ENCODE data around the gene SIGMAR1.

DNA sequence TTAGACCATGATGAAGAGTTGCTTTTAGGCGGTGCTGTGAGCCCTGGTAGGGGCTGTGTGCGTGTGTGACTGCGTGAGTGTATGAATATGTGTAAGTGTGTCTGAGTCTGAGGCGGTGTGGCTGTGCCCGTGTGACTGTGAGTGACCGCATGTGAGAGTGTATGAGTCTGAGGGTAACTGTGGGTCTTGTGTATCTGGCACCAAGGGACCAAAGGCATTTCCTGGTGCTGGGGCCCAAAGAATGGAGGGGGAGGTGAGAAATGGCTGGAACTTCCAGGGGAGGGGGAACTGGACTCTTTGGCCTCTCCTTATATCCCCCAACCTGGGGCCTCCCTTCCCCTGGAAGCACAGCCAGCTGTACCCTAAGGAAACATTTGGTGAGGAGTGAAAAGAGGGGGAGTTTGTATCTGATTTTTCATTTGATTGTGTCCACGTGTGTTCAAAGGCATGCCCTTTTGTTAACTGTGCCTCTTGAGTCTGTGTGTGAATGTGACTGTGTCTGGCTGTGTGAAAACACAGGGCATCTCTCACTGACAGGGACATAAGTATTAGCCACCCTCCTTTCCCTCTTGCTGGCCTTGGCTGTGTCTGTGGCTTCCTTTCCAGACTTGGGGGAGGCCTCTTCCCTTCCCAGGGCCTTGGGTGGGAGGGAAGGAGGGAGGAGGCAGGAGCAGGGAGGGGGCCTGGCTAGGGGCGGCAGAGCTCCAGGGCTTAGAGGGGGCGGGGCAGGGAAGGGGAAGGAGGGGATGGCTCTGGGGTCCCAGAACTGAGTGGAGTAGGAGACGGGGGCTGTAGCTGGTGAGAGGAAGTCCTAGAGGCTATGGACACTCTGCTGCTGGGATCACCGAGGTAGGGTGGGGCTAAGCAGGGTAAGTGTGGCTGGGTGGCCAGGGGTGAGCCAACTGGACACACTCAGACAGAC is 15.8 kb upstream of the SIGMAR1 start:
- TF ChIP-seq, protein P1, sequence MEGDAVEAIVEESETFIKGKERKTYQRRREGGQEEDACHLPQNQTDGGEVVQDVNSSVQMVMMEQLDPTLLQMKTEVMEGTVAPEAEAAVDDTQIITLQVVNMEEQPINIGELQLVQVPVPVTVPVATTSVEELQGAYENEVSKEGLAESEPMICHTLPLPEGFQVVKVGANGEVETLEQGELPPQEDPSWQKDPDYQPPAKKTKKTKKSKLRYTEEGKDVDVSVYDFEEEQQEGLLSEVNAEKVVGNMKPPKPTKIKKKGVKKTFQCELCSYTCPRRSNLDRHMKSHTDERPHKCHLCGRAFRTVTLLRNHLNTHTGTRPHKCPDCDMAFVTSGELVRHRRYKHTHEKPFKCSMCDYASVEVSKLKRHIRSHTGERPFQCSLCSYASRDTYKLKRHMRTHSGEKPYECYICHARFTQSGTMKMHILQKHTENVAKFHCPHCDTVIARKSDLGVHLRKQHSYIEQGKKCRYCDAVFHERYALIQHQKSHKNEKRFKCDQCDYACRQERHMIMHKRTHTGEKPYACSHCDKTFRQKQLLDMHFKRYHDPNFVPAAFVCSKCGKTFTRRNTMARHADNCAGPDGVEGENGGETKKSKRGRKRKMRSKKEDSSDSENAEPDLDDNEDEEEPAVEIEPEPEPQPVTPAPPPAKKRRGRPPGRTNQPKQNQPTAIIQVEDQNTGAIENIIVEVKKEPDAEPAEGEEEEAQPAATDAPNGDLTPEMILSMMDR (IDR thresholded peaks at IDR 0.05 in 4 of 5, conservative IDR thresholded peaks at IDR 0.05 in 1 of 5) = no peak
- TF ChIP-seq POLR2A (IDR thresholded peaks at IDR 0.05) = no peak

Measured in gastrocnemius medialis (tissue), 4 donors.